H9 (cell line): ENCODE measurements around the gene ECEL1. TPM values are rescaled to one million over a fixed set of nuclear protein-coding genes. Genes with fewer than 3 reads are reported as not detected.
A peak's percentile ranks its signal among the peaks of the same experiment; 100 is the strongest.

Experiments
- DNase-seq: peaks from one replicate; pipeline ENCODE4 v3.0.0-alpha.2; 2017
- H2AFZ ChIP-seq: one replicate; pipeline ENCODE4 v1.6.1; 2013; ENCODE audit warnings: mild to moderate bottlenecking, low read length, control low read depth, moderate library complexity
- H2AK5ac ChIP-seq: 2 replicates; pipeline ENCODE4 v1.6.1; 2013; ENCODE audit warnings: low read length, control low read depth, mixed read lengths; ENCODE audit not compliant: insufficient read length
- H2BK120ac ChIP-seq: one replicate; pipeline ENCODE4 v1.6.1; 2013; ENCODE audit warnings: low read depth, mild to moderate bottlenecking, low read length, control low read depth, inconsistent platforms; ENCODE audit not compliant: poor library complexity, severe bottlenecking
- H2BK12ac ChIP-seq: 2 replicates; pipeline ENCODE4 v1.6.1; 2013; ENCODE audit warnings: low read length, control low read depth, mixed read lengths, low read depth; ENCODE audit not compliant: insufficient read length
- H2BK15ac ChIP-seq: 2 replicates; pipeline ENCODE4 v1.6.1; 2013; ENCODE audit warnings: low read depth, low read length, control low read depth
- H2BK20ac ChIP-seq: one replicate; pipeline ENCODE4 v1.6.1; 2013; ENCODE audit warnings: low read depth, mild to moderate bottlenecking, low read length, control low read depth, inconsistent platforms; ENCODE audit not compliant: poor library complexity, severe bottlenecking
- H2BK5ac ChIP-seq: 2 replicates; pipeline ENCODE4 v1.6.1; 2013; ENCODE audit warnings: low read length, control low read depth, mixed read lengths; ENCODE audit not compliant: insufficient read length
- H3K14ac ChIP-seq: 2 replicates; pipeline ENCODE4 v1.6.1; 2013; ENCODE audit warnings: low read length, control low read depth; ENCODE audit not compliant: insufficient read depth
- H3K18ac ChIP-seq: 2 replicates; pipeline ENCODE4 v1.6.1; 2013; ENCODE audit warnings: low read depth, mild to moderate bottlenecking, mixed read lengths, low read length, control low read depth; ENCODE audit not compliant: insufficient read length
- H3K23ac ChIP-seq: 2 replicates; pipeline ENCODE4 v1.6.1; 2013; ENCODE audit warnings: low read length, control low read depth, mixed read lengths, low read depth; ENCODE audit not compliant: insufficient read length
- H3K23me2 ChIP-seq: 2 replicates; pipeline ENCODE4 v1.6.1; 2013; ENCODE audit warnings: low read depth, mild to moderate bottlenecking, mixed read lengths, low read length, control low read depth; ENCODE audit not compliant: insufficient read length, poor library complexity, severe bottlenecking
- H3K27ac ChIP-seq: 2 replicates; pipeline ENCODE4 v1.5.1; 2013; ENCODE audit warnings: low read length, control low read depth, mixed read lengths, low read depth; ENCODE audit not compliant: insufficient read length
- H3K27me3 ChIP-seq: 2 replicates; pipeline ENCODE4 v1.6.1; 2013; ENCODE audit warnings: low read length, control low read depth, inconsistent platforms; ENCODE audit not compliant: insufficient read depth
- H3K4ac ChIP-seq: 2 replicates; pipeline ENCODE4 v1.6.1; 2013; ENCODE audit warnings: low read depth, mild to moderate bottlenecking, control low read depth, inconsistent platforms, low read length, moderate library complexity
- H3K4me1 ChIP-seq: 2 replicates; pipeline ENCODE4 v1.6.1; 2013; ENCODE audit warnings: low read length, control low read depth, inconsistent platforms; ENCODE audit not compliant: insufficient read depth
- H3K4me2 ChIP-seq: 2 replicates; pipeline ENCODE4 v1.6.1; 2013; ENCODE audit warnings: low read length, control low read depth, mixed read lengths; ENCODE audit not compliant: insufficient read length, insufficient read depth
- H3K56ac ChIP-seq: 2 replicates; pipeline ENCODE4 v1.6.1; 2013; ENCODE audit warnings: low read depth, mild to moderate bottlenecking, mixed read lengths, low read length, control low read depth; ENCODE audit not compliant: insufficient read length
- H3K79me1 ChIP-seq: 2 replicates; pipeline ENCODE4 v1.6.1; 2013; ENCODE audit warnings: low read depth, mild to moderate bottlenecking, moderate library complexity, low read length, control low read depth, inconsistent platforms; ENCODE audit not compliant: insufficient read depth, poor library complexity, severe bottlenecking
- H3K79me2 ChIP-seq: 2 replicates; pipeline ENCODE4 v1.6.1; 2013; ENCODE audit warnings: low read length, control low read depth, inconsistent platforms; ENCODE audit not compliant: insufficient read depth
- H3K9ac ChIP-seq: 2 replicates; pipeline ENCODE4 v1.6.1; 2013; ENCODE audit warnings: low read length, control low read depth, mixed read lengths; ENCODE audit not compliant: insufficient read length; ENCODE audit errors: extremely low read depth
- H3K9me3 ChIP-seq: one replicate; pipeline ENCODE4 v1.6.1; 2013; ENCODE audit warnings: low read depth, low read length, inconsistent platforms; ENCODE audit not compliant: control insufficient read depth
- H3T11ph ChIP-seq: one replicate; pipeline ENCODE4 v1.6.1; 2013; ENCODE audit warnings: mild to moderate bottlenecking, low read length, control low read depth, inconsistent platforms
- H4K20me1 ChIP-seq: one replicate; pipeline ENCODE4 v1.6.1; 2013; ENCODE audit not compliant: control insufficient read depth, insufficient read length, insufficient read depth
- H4K5ac ChIP-seq: 2 replicates; pipeline ENCODE4 v1.6.1; 2013; ENCODE audit warnings: low read depth, mild to moderate bottlenecking, mixed read lengths, low read length, control low read depth; ENCODE audit not compliant: insufficient read length
- H4K8ac ChIP-seq: replicated peaks from 2 replicates; pipeline ENCODE4 v1.6.1; 2013; ENCODE audit warnings: low read length, control low read depth, mixed read lengths, low read depth; ENCODE audit not compliant: insufficient read length
- H4K91ac ChIP-seq: 2 replicates; pipeline ENCODE4 v1.6.1; 2013; ENCODE audit warnings: low read depth, mild to moderate bottlenecking, moderate library complexity, mixed read lengths, low read length, control low read depth; ENCODE audit not compliant: insufficient read length
- H3K27ac Mint-ChIP-seq, 3 experiments: 2 replicates in 2 of 3; 3 replicates in 1 of 3; pipeline ENCODE4 v1.8.0; 2020 to 2021; ENCODE audit warnings: mixed read lengths in 3 of 3, mild to moderate bottlenecking in 1 of 3, moderate library complexity in 1 of 3
- H3K27me3 Mint-ChIP-seq: 2 replicates; pipeline ENCODE4 v1.8.0; 2021; ENCODE audit warnings: low read depth, mild to moderate bottlenecking, moderate library complexity, mixed read lengths
- H3K36me3 Mint-ChIP-seq, 3 experiments: 2 replicates in 2 of 3; 3 replicates in 1 of 3; pipeline ENCODE4 v1.8.0; 2020 to 2021; ENCODE audit warnings: low read depth in 3 of 3, mixed read lengths in 3 of 3; ENCODE audit not compliant: insufficient read depth in 1 of 3
- H3K4me1 Mint-ChIP-seq, 2 experiments: 2 replicates each; pipeline ENCODE4 v1.8.0; 2020; ENCODE audit warnings: mixed read lengths in 2 of 2
- H3K4me3 Mint-ChIP-seq, 2 experiments: 2 replicates in 1 of 2; 3 replicates in 1 of 2; pipeline ENCODE4 v1.8.0; 2020 to 2021; ENCODE audit warnings: mild to moderate bottlenecking in 2 of 2, mixed read lengths in 2 of 2, moderate library complexity in 1 of 2
- H3K9me3 Mint-ChIP-seq, 2 experiments: 2 replicates in 1 of 2; 3 replicates in 1 of 2; pipeline ENCODE4 v1.8.0; 2020; ENCODE audit warnings: mild to moderate bottlenecking in 2 of 2, mixed read lengths in 2 of 2, moderate library complexity in 1 of 2
- WGBS: extraction: QIAGEN DNeasy Blood & Tissue Kit; methylation state at CpG from one replicate; pipeline ENCODE4 v1.1.7; 2013; ENCODE audit warnings: missing lambda C conversion rate, low lambda C conversion rate, mixed read lengths; ENCODE audit not compliant: insufficient read length; ENCODE audit errors: extremely low coverage; 5-methylcytosine and 5-hydroxymethylcytosine counted together
- total RNA-seq: library from RNA; stranded (reverse); gene quantifications from 2 replicates; pipeline ENCODE4 v1.2.1, GENCODE V29; 2021
- TF ChIP-seq, protein P1 (sequence below): fragments of 200-600 bp; sonication (generic); conservative IDR thresholded peaks from 3 replicates; pipeline ENCODE4 v1.8.0; 2021; ENCODE audit warnings: antibody characterized with exemption, mild to moderate bottlenecking

The ECEL1 gene
- total RNA-seq, 1 experiment from 2014 or later = 8.4 TPM

DNA sequence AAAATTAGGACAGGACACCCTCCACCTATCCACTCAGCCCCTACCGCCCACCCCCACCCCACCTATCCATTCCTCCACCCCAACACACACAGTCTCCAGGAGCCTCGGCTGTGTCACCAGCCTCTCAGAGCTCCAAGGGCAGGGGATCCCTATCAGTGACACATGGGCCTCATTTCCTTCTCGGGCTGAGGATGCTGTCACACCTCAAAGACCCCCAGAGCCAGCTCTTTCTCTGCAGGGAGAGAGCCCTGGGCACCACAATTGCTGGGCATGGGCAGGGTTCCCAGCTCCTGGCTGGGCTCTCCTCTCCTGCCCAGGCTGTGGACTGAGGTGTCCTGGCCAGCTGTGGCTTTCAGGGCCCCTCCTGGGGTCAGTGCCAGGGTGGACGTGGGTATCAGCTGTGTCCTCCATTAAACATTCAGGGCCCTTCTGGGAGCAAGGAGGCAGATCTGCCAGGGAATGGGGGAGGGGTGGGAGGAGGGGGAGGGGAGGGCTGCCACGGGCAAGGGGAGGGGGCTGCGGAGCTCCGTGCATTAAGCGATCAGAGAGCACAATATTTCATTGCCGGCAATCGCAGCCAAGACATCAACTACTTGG, 14.3 kb upstream of the ECEL1 start:
- peaks cover 75% of the 10 kb centered on the region for H3K27me3 Mint-ChIP-seq
- H3K4me3 Mint-ChIP-seq = peak overlapping the region; percentile 69 to 91
- Histone ChIP-seq H3K14ac (no peak overlapping the region), H4K5ac (no peak overlapping the region), H4K8ac (no peak overlapping the region), H3K4ac (no peak overlapping the region), H3K4me1 (0 out of 2 replicates have a peak, but pooled peaks cover 3% of the 10 kb centered on the region), H4K91ac (no peak overlapping the region), H2AK5ac (no peak overlapping the region), H3K9ac (no peak overlapping the region), H3K56ac (no peak overlapping the region), H3K79me1 (no peaks in the 10 kb centered on the region), H2BK12ac (no peak overlapping the region), H2AFZ (no peak overlapping the region), H3K79me2 (no peaks in the 10 kb centered on the region), H3K23me2 (peaks cover 12% of the 10 kb centered on the region), H3K9me3 (no peaks in the 10 kb centered on the region), H2BK120ac (no peak overlapping the region), H3K27me3 (peaks cover 17% of the 10 kb centered on the region), H3K18ac (no peak overlapping the region), H2BK15ac (no peak overlapping the region), H2BK20ac (no peak overlapping the region), H3K4me2 (peak overlapping the region; percentile 88), H3T11ph (no peak overlapping the region), H3K27ac (no peak overlapping the region), H2BK5ac (no peak overlapping the region), H3K23ac (no peak overlapping the region), H4K20me1 (peaks cover 3% of the 10 kb centered on the region)
- TF ChIP-seq, protein P1, sequence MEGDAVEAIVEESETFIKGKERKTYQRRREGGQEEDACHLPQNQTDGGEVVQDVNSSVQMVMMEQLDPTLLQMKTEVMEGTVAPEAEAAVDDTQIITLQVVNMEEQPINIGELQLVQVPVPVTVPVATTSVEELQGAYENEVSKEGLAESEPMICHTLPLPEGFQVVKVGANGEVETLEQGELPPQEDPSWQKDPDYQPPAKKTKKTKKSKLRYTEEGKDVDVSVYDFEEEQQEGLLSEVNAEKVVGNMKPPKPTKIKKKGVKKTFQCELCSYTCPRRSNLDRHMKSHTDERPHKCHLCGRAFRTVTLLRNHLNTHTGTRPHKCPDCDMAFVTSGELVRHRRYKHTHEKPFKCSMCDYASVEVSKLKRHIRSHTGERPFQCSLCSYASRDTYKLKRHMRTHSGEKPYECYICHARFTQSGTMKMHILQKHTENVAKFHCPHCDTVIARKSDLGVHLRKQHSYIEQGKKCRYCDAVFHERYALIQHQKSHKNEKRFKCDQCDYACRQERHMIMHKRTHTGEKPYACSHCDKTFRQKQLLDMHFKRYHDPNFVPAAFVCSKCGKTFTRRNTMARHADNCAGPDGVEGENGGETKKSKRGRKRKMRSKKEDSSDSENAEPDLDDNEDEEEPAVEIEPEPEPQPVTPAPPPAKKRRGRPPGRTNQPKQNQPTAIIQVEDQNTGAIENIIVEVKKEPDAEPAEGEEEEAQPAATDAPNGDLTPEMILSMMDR = no peak
- no peaks in the 10 kb centered on the region; a peak in 1 of 5 replicates for H3K9me3 Mint-ChIP-seq
- DNase-seq = no peak
- WGBS = no CpG with 5 or more reads among the region's 10 CpGs
- no peaks in the 10 kb centered on the region; a peak in 1 of 7 replicates for H3K36me3 Mint-ChIP-seq
- H3K27ac Mint-ChIP-seq = no peak overlapping the region
- H3K4me1 Mint-ChIP-seq = peaks cover 17 to 61% of the 10 kb centered on the region in 2 experiments
